ENCODE data around the gene SURF1. TPM values are rescaled to one million over a fixed set of nuclear protein-coding genes. Genes with fewer than 3 reads are reported as not detected.

The SURF1 gene
- total RNA-seq, 3 donors from 2014 or later, result 45.9 to 61.4 (median 46.8) TPM

DNA sequence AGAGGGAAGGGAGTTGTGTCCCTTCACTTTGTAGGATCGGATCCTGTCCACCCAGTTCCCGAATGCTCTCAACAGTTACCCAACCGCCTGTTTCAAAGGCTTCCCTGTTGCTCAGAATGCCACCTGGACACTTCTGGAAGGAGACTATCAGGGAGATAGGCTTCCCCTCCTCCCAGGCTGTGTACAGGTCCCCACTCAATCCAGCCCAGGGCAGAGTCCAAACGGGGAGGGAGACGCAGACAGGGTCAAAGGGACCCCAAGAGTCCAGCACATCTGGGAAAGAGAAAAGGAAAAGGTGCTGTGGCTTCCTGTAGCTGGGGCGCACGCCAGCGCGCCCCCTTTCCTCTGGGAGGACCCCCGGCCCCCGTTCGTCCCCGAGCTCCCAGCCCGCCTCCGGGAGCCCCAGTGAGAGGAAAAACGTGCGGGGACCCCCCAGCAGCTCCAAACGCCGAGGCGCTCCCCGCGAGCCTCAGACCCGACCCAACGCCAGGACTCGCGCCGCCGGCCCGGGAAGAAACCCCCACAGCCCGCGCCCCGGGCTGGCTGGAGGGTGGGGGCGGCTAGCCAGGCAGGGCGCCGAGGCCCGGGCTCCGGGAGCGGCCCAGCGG is 18.9 kb upstream of the SURF1 start:
- intact Hi-C loops (cut with DNase I; ENCODE audit: low total_unique reads), result no loop called here
- TF ChIP-seq POLR2A (IDR thresholded peaks at IDR 0.05) (no peak), POLR2AphosphoS5 (IDR thresholded peaks at IDR 0.05) (peak in 1 of 3 donors; percentile 16), CTCF (IDR thresholded peaks at IDR 0.05) (no peak)
- Histone ChIP-seq H3K27me3 (no peaks in the 10 kb centered on the region), H3K4me1 (peaks cover 0 to 11% of the 10 kb centered on the region in 2 donors), H3K4me3 (peak overlapping the region; percentile 95 to 99 (median 97)), H3K36me3 (no peaks in the 10 kb centered on the region), H3K9me3 (no peaks in the 10 kb centered on the region), H3K27ac (peak overlapping the region; percentile 97 to 98)
- no peak for DNase-seq (ENCODE audit: low spot score in 2 of 2)

GRCh38 chr9:133374612-133375115 is 18.4 kb upstream of the SURF1 start:
- H3K27me3 ChIP-seq, result no peaks in the 10 kb centered on the region
- H3K4me3 ChIP-seq, result peak overlapping the region; percentile 95 to 99 (median 97)
- DNase-seq (ENCODE audit: low spot score in 2 of 2), result no peak
- intact Hi-C loops (cut with DNase I; ENCODE audit: low total_unique reads), result no loop called here
- peak overlapping the region; percentile 97 to 98 for H3K27ac ChIP-seq
- TF ChIP-seq CTCF (IDR thresholded peaks at IDR 0.05), result no peak
- TF ChIP-seq POLR2AphosphoS5 (IDR thresholded peaks at IDR 0.05), result no peak
- TF ChIP-seq POLR2A (IDR thresholded peaks at IDR 0.05), result no peak
- no peaks in the 10 kb centered on the region for H3K9me3 ChIP-seq
- peaks cover 0 to 15% of the 10 kb centered on the region in 2 donors for H3K4me1 ChIP-seq
- H3K36me3 ChIP-seq, result no peaks in the 10 kb centered on the region

- intact Hi-C loops (cut with DNase I; ENCODE audit: low total_unique reads), result no loop called here
- H3K4me3 ChIP-seq, result no peak overlapping the region
- H3K9me3 ChIP-seq, result no peaks in the 10 kb centered on the region
- no peak for DNase-seq (ENCODE audit: low spot score in 2 of 2)
- no peaks in the 10 kb centered on the region for H3K36me3 ChIP-seq
- H3K27ac ChIP-seq, result peak overlapping the region in 1 of 2 donors; percentile 15
- peaks cover 0 to 29% of the 10 kb centered on the region in 2 donors for H3K4me1 ChIP-seq
- TF ChIP-seq CTCF (IDR thresholded peaks at IDR 0.05) (no peak), POLR2AphosphoS5 (IDR thresholded peaks at IDR 0.05) (no peak), POLR2A (IDR thresholded peaks at IDR 0.05) (no peak)
- H3K27me3 ChIP-seq, result no peaks in the 10 kb centered on the region
Measured at GRCh38 chr9:133372144-133372543, 15.9 kb upstream of the SURF1 start.

- no peak overlapping the region for H3K27ac ChIP-seq
- H3K4me3 ChIP-seq, result peak overlapping the region in 1 of 3 donors; percentile 14
- H3K36me3 ChIP-seq, result no peaks in the 10 kb centered on the region
- peaks cover 0 to 29% of the 10 kb centered on the region in 2 donors for H3K4me1 ChIP-seq
- no peaks in the 10 kb centered on the region for H3K9me3 ChIP-seq
- TF ChIP-seq POLR2AphosphoS5 (IDR thresholded peaks at IDR 0.05) (no peak), POLR2A (IDR thresholded peaks at IDR 0.05) (no peak), CTCF (IDR thresholded peaks at IDR 0.05) (no peak)
- intact Hi-C loops (cut with DNase I; ENCODE audit: low total_unique reads), result no loop called here
- H3K27me3 ChIP-seq, result no peaks in the 10 kb centered on the region
- no peak for DNase-seq (ENCODE audit: low spot score in 2 of 2)
Measured at GRCh38 chr9:133371261-133371711, 15.0 kb upstream of the SURF1 start.

- intact Hi-C loops (cut with DNase I; ENCODE audit: low total_unique reads), result no loop called here
- DNase-seq (ENCODE audit: low spot score in 2 of 2), result no peak
- Histone ChIP-seq H3K27me3 (no peaks in the 10 kb centered on the region), H3K4me1 (peaks cover 0 to 29% of the 10 kb centered on the region in 2 donors), H3K36me3 (no peaks in the 10 kb centered on the region), H3K4me3 (no peak overlapping the region), H3K9me3 (no peaks in the 10 kb centered on the region), H3K27ac (no peak overlapping the region)
- no peak for TF ChIP-seq POLR2AphosphoS5 (IDR thresholded peaks at IDR 0.05)
- TF ChIP-seq POLR2A (IDR thresholded peaks at IDR 0.05), result no peak
- no peak for TF ChIP-seq CTCF (IDR thresholded peaks at IDR 0.05)
Measured at GRCh38 chr9:133370685-133371084, 14.4 kb upstream of the SURF1 start.
